ENCODE results near the gene LRRC26.
"Not testable (repeated sequence)": the region's sequence is repeated elsewhere in the genome, so short reads cannot be mapped to it uniquely, and the experiment has no call there.

The LRRC26 gene

GRCh38 chr9:137149363-137149762, 20.5 kb downstream of the LRRC26 start:
- DNase-seq, result no peak

GRCh38 chr9:137148661-137149060, 21.2 kb downstream of the LRRC26 start:
- no peak for DNase-seq

- DNase-seq, result no peak
Measured at GRCh38 chr9:137148242-137148641, 21.6 kb downstream of the LRRC26 start.

- DNase-seq, result no peak
Measured at GRCh38 chr9:137147793-137148160, 22.1 kb downstream of the LRRC26 start.

- no peak for DNase-seq
Measured at GRCh38 chr9:137147091-137147792, 22.6 kb downstream of the LRRC26 start.

- no peak for DNase-seq
Measured at GRCh38 chr9:137146527-137146918, 23.3 kb downstream of the LRRC26 start.

GRCh38 chr9:137145731-137146526, 23.9 kb downstream of the LRRC26 start:
- no peak for DNase-seq

GRCh38 chr9:137143459-137143858, 26.4 kb downstream of the LRRC26 start:
- DNase-seq, result no peak

- DNase-seq, result no peak
Measured at GRCh38 chr9:137141976-137142936, 27.6 kb downstream of the LRRC26 start.

- DNase-seq, result no peak
Measured at GRCh38 chr9:137141050-137141810, 28.6 kb downstream of the LRRC26 start.

GRCh38 chr9:137140151-137141012, 29.5 kb downstream of the LRRC26 start:
- DNase-seq, result no peak

- no peak for DNase-seq
Measured at GRCh38 chr9:137139468-137140150, 30.2 kb downstream of the LRRC26 start.

- DNase-seq, result no peak
Measured at GRCh38 chr9:137138722-137139467, 31.0 kb downstream of the LRRC26 start, which contains the start of gene GRIN1. Gene GRIN1, plus strand, starts transcription at chr9:137139154. Its CDS starts 333 bp downstream, at chr9:137139487.

- no peak for DNase-seq
Measured at GRCh38 chr9:137138058-137138721, 31.7 kb downstream of the LRRC26 start.

- no peak for DNase-seq
Measured at GRCh38 chr9:137136881-137137607, 32.8 kb downstream of the LRRC26 start.

GRCh38 chr9:137136261-137136880, 33.5 kb downstream of the LRRC26 start:
- DNase-seq, result no peak

- not testable (repeated sequence) for DNase-seq
Measured at GRCh38 chr9:137135154-137135553, 34.7 kb downstream of the LRRC26 start.

GRCh38 chr9:137134191-137134590, 35.7 kb downstream of the LRRC26 start:
- no peak for DNase-seq
